DND-41 (cell line): ENCODE measurements around the gene DNAJC7.

Experiments
- ATAC-seq: fragments of 200-7000 bp; cut with Tn5 transposase; 3 replicates; pipeline ENCODE4 v1.9.1; 2021; ENCODE audit warnings: low read depth; ENCODE audit not compliant: insufficient read depth
- DNase-seq: peaks from one replicate; pipeline ENCODE4 v3.0.0-alpha.2; 2020
- H2AFZ ChIP-seq: 2 replicates; pipeline ENCODE4 v1.6.0; 2012; ENCODE audit warnings: low read depth, low read length
- H3K27ac ChIP-seq: 2 replicates; pipeline ENCODE4 v1.5.1; 2012; ENCODE audit warnings: low read length, inconsistent platforms
- H3K27me3 ChIP-seq: fragments of 200-600 bp; sonication (generic); 2 replicates; pipeline ENCODE4 v1.6.0; 2012; ENCODE audit warnings: low read length, mild to moderate bottlenecking, inconsistent platforms; ENCODE audit not compliant: insufficient read depth, poor library complexity
- H3K36me3 ChIP-seq: 2 replicates; pipeline ENCODE4 v1.5.1; 2012; ENCODE audit warnings: low read length, inconsistent platforms; ENCODE audit not compliant: insufficient read depth
- H3K4me1 ChIP-seq: 2 replicates; pipeline ENCODE4 v1.5.1; 2012; ENCODE audit warnings: mild to moderate bottlenecking, low read length; ENCODE audit not compliant: insufficient read depth
- H3K4me2 ChIP-seq: 2 replicates; pipeline ENCODE4 v1.6.0; 2012; ENCODE audit warnings: mild to moderate bottlenecking, moderate library complexity, low read length, inconsistent platforms; ENCODE audit not compliant: insufficient read depth
- H3K4me3 ChIP-seq, 2 experiments: fragments of 200-600 bp in 1 of 2; shearing (Covaris generic) in 1 of 2; 2 replicates each; pipeline ENCODE4 v1.5.1; 2012 to 2016; ENCODE audit warnings: inconsistent platforms in 2 of 2, low read length in 2 of 2, mild to moderate bottlenecking in 2 of 2, low read depth in 1 of 2, moderate library complexity in 1 of 2
- H3K79me2 ChIP-seq: 2 replicates; pipeline ENCODE4 v1.6.0; 2012; ENCODE audit warnings: low read length, inconsistent platforms; ENCODE audit not compliant: insufficient read depth
- H3K9ac ChIP-seq: 2 replicates; pipeline ENCODE4 v1.6.0; 2012; ENCODE audit warnings: low read depth, mild to moderate bottlenecking, inconsistent platforms, low read length, moderate library complexity
- H3K9me3 ChIP-seq: 2 replicates; pipeline ENCODE4 v1.5.1; 2012; ENCODE audit warnings: low read length, moderate library complexity, mild to moderate bottlenecking, inconsistent platforms; ENCODE audit not compliant: insufficient read depth, severe bottlenecking
- H4K20me1 ChIP-seq: 2 replicates; pipeline ENCODE4 v1.6.0; 2012; ENCODE audit warnings: low read length; ENCODE audit not compliant: insufficient read depth
- CTCF ChIP-seq: IDR thresholded peaks from 2 replicates; pipeline ENCODE4 v1.5.1; 2012; ENCODE audit warnings: borderline replicate concordance, low read length, moderate library complexity, mild to moderate bottlenecking; ENCODE audit not compliant: poor library complexity, severe bottlenecking; ENCODE audit errors: extremely low read depth
- EZH2 ChIP-seq: IDR thresholded peaks from 3 replicates; pipeline ENCODE4 v1.6.1; 2012; ENCODE audit warnings: borderline replicate concordance, low read depth, mild to moderate bottlenecking, moderate library complexity, low read length, inconsistent platforms; ENCODE audit not compliant: severe bottlenecking

Gene DNAJC7

GRCh38 chr17:41930009-41930832 is 87.0 kb downstream of the DNAJC7 start, which contains the start of gene ODAD4:
TSS of gene ODAD4 (plus strand) at chr17:41930617. CDS start at chr17:41930724, 107 bp downstream.
- Histone ChIP-seq H3K4me3 (peak within 1 kb of the TSS; percentile 42 to 75), H3K4me1 (peaks cover 43% of the 10 kb centered on the region), H3K9ac (peak within 1 kb of the TSS; percentile 72), H3K27ac (peak within 1 kb of the TSS; percentile 90), H2AFZ (peak within 1 kb of the TSS; percentile 99), H3K4me2 (peak within 1 kb of the TSS; percentile 90), H4K20me1 (no peaks in the 10 kb centered on the region), H3K27me3 (no peaks in the 10 kb centered on the region), H3K36me3 (no peaks in the 10 kb centered on the region), H3K9me3 (no peaks in the 10 kb centered on the region), H3K79me2 (peaks cover 16% of the 10 kb centered on the region)
- ATAC-seq (peak; percentile 99), DNase-seq (peak; percentile 95)
- TF ChIP-seq EZH2 = no peak
- TF ChIP-seq CTCF = peak; percentile 62

- no peak for DNase-seq
- Histone ChIP-seq H3K79me2 (peaks cover 16% of the 10 kb centered on the region), H3K4me3 (peak overlapping the region in 1 of 2 experiments; percentile 75; a peak in 2 of 4 replicates), H3K4me2 (peak overlapping the region; percentile 90), H3K4me1 (peaks cover 43% of the 10 kb centered on the region), H3K27ac (0 out of 2 replicates have a peak overlapping the region, but pooled peaks have one; percentile 90), H2AFZ (no peak overlapping the region), H3K9ac (peak overlapping the region; percentile 72; the same call in 1 of the 2 replicates), H3K27me3 (no peaks in the 10 kb centered on the region), H3K9me3 (no peaks in the 10 kb centered on the region), H3K36me3 (no peaks in the 10 kb centered on the region), H4K20me1 (no peaks in the 10 kb centered on the region)
- TF ChIP-seq EZH2 (no peak), CTCF (no peak)
- no peak for ATAC-seq
Observed at GRCh38 chr17:41928693-41929251, 88.5 kb downstream of the DNAJC7 start.
